Measurements from ENCODE around the gene PBX3. TPM values are rescaled to one million over a fixed set of nuclear protein-coding genes. Genes with fewer than 3 reads are reported as not detected.

PBX3 gene
- total and polyA plus RNA-seq, 10 of the 15 experiments (the other 5 are each of a cell fraction or from before 2014, with no cell fraction given), result 6.7 to 146 (median 22.2) TPM

DNA sequence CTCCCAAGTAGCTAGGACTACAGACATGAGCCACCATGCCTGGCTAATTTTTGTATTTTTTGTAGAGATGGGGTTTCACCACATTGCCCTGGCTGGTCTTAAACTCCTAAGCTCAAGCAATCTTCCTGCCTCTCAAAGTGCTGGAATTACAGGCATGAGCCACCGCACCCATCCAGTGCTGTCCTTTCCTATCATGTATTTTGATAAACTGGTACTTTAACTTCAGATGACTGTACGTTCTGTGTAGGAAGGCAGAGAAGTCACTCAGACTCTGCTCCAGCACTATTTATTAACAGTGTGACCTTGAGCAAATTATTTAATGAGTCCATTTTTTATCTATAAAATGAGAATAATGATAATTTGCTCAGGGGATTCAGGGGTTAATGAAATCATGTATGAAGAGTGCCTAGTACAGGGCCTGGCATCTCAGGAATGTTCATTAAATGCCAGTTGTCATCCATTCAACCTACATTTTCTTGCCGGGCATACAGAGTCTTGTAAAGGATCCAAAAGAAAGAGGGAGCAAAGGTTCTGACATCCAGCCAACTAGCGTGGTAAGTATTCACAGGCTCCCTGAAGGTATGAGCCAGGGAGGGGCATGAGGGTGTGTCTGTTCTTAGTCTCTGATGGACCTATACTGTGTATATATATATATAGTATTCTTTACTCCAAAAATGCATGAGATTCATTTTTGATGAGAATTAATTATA, 201.9 kb downstream of the PBX3 start:
- in situ Hi-C loops (cut with MboI), result no loop called here
- Histone ChIP-seq H3K4me2 (ENCODE audit: control insufficient read depth, insufficient read depth) (no peak overlapping the region), H3K4me3 (no peak overlapping the region), H2AFZ (ENCODE audit: control insufficient read depth, low read depth, low read length) (no peak overlapping the region), H3K36me3 (ENCODE audit: control insufficient read depth in 2 of 2, insufficient read depth in 2 of 2, low read length in 1 of 2) (peaks cover 3 to 7% of the 10 kb centered on the region in 2 experiments; a peak in 2 of 4 replicates), H3K27me3 (replicated peaks in 1 of 2; ENCODE audit: control insufficient read depth in 2 of 2, insufficient read depth in 2 of 2, low read length in 1 of 2) (no peaks in the 10 kb centered on the region), H4K20me1 (ENCODE audit: control insufficient read depth, insufficient read depth) (no peaks in the 10 kb centered on the region), H3K9me3 (replicated peaks; ENCODE audit: control insufficient read depth, insufficient read depth, low read length) (peaks cover 2% of the 10 kb centered on the region; the same call in 1 of the 3 replicates), H3K9ac (ENCODE audit: control insufficient read depth, insufficient read depth, low read length) (no peak overlapping the region), H3K79me2 (ENCODE audit: control insufficient read depth, insufficient read depth, low read length) (no peaks in the 10 kb centered on the region), H3K27ac (ENCODE audit: control insufficient read depth, insufficient read depth) (no peak overlapping the region), H3K4me1 (ENCODE audit: control insufficient read depth, insufficient read depth, low read length) (no peaks in the 10 kb centered on the region)
- ChIA-PET SMC1A (ENCODE audit: uncharacterized antibody, unreplicated experiment) (interaction anchor here (1.5 kb wide), 1 partner anchor 17 kb away, joined by 5 read pairs; no protein-coding TSS in a partner anchor), CTCF (no interaction called here), POLR2A (no interaction called here), RAD21 (ENCODE audit: unreplicated experiment) (no interaction called here)
- ATAC-seq (no peak), FAIRE-seq (no peak), DNase-seq (ENCODE audit: low read depth, low spot score) (no peak)
- no TSS peak for BruUV-seq (replicated peaks)
- WGBS (ENCODE audit: insufficient coverage, insufficient replicate concordance, low lambda C conversion rate, missing lambda C conversion rate), result 98% methylated on average over 4 of the region's 4 CpGs
- intact Hi-C loops (cut with micrococcal nuclease; ENCODE audit: unreplicated experiment), result no loop called here
- TF ChIP-seq ZBTB33 (IDR thresholded peaks at IDR 0.05), result no peak
- TF ChIP-seq SKIL (IDR thresholded peaks at IDR 0.05; ENCODE audit: low read depth, poor library complexity, severe bottlenecking), result no peak
